ENCODE data around the gene SEC61B.

The SEC61B gene

GRCh38 chr9:99266255-99267023 lies 44.4 kb downstream of the SEC61B start:
- in situ Hi-C loops (cut with HindIII; ENCODE audit: low sequenced_read_pairs): no loop called here

- in situ Hi-C loops (cut with HindIII; ENCODE audit: low sequenced_read_pairs): no loop called here
Measured at GRCh38 chr9:99269416-99269815, 47.3 kb downstream of the SEC61B start.

- in situ Hi-C loops (cut with HindIII; ENCODE audit: low sequenced_read_pairs): no loop called here
Measured at GRCh38 chr9:99270491-99270890, 48.4 kb downstream of the SEC61B start.

- in situ Hi-C loops (cut with HindIII; ENCODE audit: low sequenced_read_pairs): no loop called here
Measured at GRCh38 chr9:99272836-99273235, 50.8 kb downstream of the SEC61B start.

GRCh38 chr9:99274016-99274415 lies 51.9 kb downstream of the SEC61B start:
- in situ Hi-C loops (cut with HindIII; ENCODE audit: low sequenced_read_pairs): no loop called here

- in situ Hi-C loops (cut with HindIII; ENCODE audit: low sequenced_read_pairs): no loop called here
Measured at GRCh38 chr9:99274495-99274894, 52.4 kb downstream of the SEC61B start.

All from DLD1 (cell line).